ENCODE measurements around the gene ANK3. TPM values are rescaled to one million over a fixed set of nuclear protein-coding genes. Genes with fewer than 3 reads are reported as not detected.

Gene ANK3
- total RNA-seq, 1 donor from 2014 or later, result 65.3 TPM

GRCh38 chr10:60000747-60001146 is 388.9 kb downstream of the ANK3 start:
- H3K27me3 ChIP-seq, result no peaks in the 10 kb centered on the region
- TF ChIP-seq POLR2A (IDR thresholded peaks at IDR 0.05) (no peak), POLR2AphosphoS5 (IDR thresholded peaks at IDR 0.05; ENCODE audit: insufficient read depth in 1 of 2, low read depth in 1 of 2) (no peak), CTCF (IDR thresholded peaks at IDR 0.05) (no peak)
- DNase-seq (ENCODE audit: extremely low spot score in 2 of 2), result no peak
- peaks cover 14% of the 10 kb centered on the region for H3K4me1 ChIP-seq
- H3K4me3 ChIP-seq, result no peak overlapping the region
- H3K9me3 ChIP-seq, result no peaks in the 10 kb centered on the region
- no peaks in the 10 kb centered on the region for H3K36me3 ChIP-seq
- intact Hi-C loops (cut with DNase I), result no loop called here
- no peak overlapping the region for H3K27ac ChIP-seq

- H3K4me1 ChIP-seq, result peaks cover 15% of the 10 kb centered on the region
- no peak overlapping the region for H3K27ac ChIP-seq
- intact Hi-C loops (cut with DNase I), result no loop called here
- no peaks in the 10 kb centered on the region for H3K36me3 ChIP-seq
- no peaks in the 10 kb centered on the region for H3K27me3 ChIP-seq
- no peak overlapping the region for H3K4me3 ChIP-seq
- no peaks in the 10 kb centered on the region for H3K9me3 ChIP-seq
- no peak for DNase-seq (ENCODE audit: extremely low spot score in 2 of 2)
- TF ChIP-seq CTCF (IDR thresholded peaks at IDR 0.05) (no peak), POLR2A (IDR thresholded peaks at IDR 0.05) (no peak), POLR2AphosphoS5 (IDR thresholded peaks at IDR 0.05; ENCODE audit: insufficient read depth in 1 of 2, low read depth in 1 of 2) (no peak)
Measured at GRCh38 chr10:59997827-59998525, 391.7 kb downstream of the ANK3 start.

- Histone ChIP-seq H3K27ac (no peak overlapping the region), H3K4me1 (peaks cover 28% of the 10 kb centered on the region), H3K9me3 (no peaks in the 10 kb centered on the region), H3K4me3 (no peak overlapping the region), H3K27me3 (no peaks in the 10 kb centered on the region), H3K36me3 (no peaks in the 10 kb centered on the region)
- intact Hi-C loops (cut with DNase I), result no loop called here
- no peak for DNase-seq (ENCODE audit: extremely low spot score in 2 of 2)
- no peak for TF ChIP-seq CTCF (IDR thresholded peaks at IDR 0.05)
- TF ChIP-seq POLR2AphosphoS5 (IDR thresholded peaks at IDR 0.05; ENCODE audit: insufficient read depth in 1 of 2, low read depth in 1 of 2), result peak in 1 of 2 donors; percentile 33
Measured at GRCh38 chr10:59995862-59996261, 393.8 kb downstream of the ANK3 start.

DNA sequence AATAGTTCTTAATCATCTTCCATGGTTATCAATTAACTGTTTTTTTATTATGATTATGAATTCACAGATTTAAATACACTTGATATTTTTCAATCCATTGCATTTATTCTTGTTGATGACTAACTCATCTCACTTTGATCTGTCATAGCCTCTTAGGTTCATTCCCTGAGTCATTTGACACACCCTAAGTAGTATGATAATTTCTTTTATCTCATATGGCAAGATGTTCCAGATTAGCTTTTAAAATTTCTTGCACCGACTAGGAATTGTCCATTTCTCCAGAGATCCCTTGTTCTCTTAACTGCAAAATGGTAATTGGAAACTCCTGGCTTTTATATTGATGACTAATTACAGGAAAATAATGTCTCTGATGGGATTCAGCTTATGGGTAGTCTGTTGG is 395.7 kb downstream of the ANK3 start:
- Histone ChIP-seq H3K9me3 (no peaks in the 10 kb centered on the region), H3K36me3 (no peaks in the 10 kb centered on the region), H3K4me1 (peaks cover 34% of the 10 kb centered on the region), H3K27me3 (no peaks in the 10 kb centered on the region), H3K4me3 (no peak overlapping the region), H3K27ac (no peak overlapping the region)
- DNase-seq (ENCODE audit: extremely low spot score in 2 of 2), result no peak
- TF ChIP-seq POLR2AphosphoS5 (IDR thresholded peaks at IDR 0.05; ENCODE audit: insufficient read depth in 1 of 2, low read depth in 1 of 2), result no peak
- no peak for TF ChIP-seq POLR2A (IDR thresholded peaks at IDR 0.05)
- TF ChIP-seq CTCF (IDR thresholded peaks at IDR 0.05), result no peak
- intact Hi-C loops (cut with DNase I), result no loop called here

DNA sequence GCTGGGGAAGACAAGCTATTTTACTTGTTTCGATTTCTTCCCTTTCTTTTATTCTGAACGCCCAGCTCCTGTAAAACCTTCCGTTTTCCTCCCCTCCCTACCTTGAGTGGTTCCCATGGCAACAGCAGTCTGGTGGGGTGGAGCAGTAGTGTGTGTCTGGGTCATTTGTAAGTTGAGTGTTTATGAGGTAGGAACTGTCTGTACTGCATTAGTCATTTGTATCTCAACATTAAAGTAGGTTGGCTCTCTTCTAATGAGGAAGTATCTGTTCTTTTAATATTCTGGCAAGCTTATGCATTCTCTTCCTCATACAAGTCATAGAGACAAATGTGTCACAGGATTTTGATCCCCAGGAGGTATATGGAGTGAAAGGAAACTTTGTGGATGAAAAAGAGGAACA is 398.0 kb downstream of the ANK3 start:
- TF ChIP-seq POLR2AphosphoS5 (IDR thresholded peaks at IDR 0.05; ENCODE audit: insufficient read depth in 1 of 2, low read depth in 1 of 2) (peak in 1 of 2 donors; percentile 93), CTCF (IDR thresholded peaks at IDR 0.05) (no peak)
- no peak for DNase-seq (ENCODE audit: extremely low spot score in 2 of 2)
- Histone ChIP-seq H3K36me3 (no peaks in the 10 kb centered on the region), H3K27me3 (no peaks in the 10 kb centered on the region), H3K4me3 (peak overlapping the region in 1 of 2 donors; percentile 9), H3K27ac (no peak overlapping the region), H3K4me1 (peaks cover 32% of the 10 kb centered on the region), H3K9me3 (no peaks in the 10 kb centered on the region)
- intact Hi-C loops (cut with DNase I), result no loop called here

All from vagina (tissue), 2 donors.